Gastrocnemius medialis (tissue), 4 donors: Measurements from ENCODE around the gene HPCAL4.

Source experiments
- POLR2A ChIP-seq, 2 donors: fragments of 450-650 bp; IDR thresholded peaks; one replicate each; pipeline ENCODE4 v1.6.1; 2017; ENCODE audit warnings: antibody characterized with exemption in 2 of 2, mild to moderate bottlenecking in 2 of 2, moderate library complexity in 2 of 2
- TF ChIP-seq, protein P1 (sequence below), 5 experiments: fragments of 450-650 bp in 3 of 5; fragments of 200-600 bp in 2 of 5; sonication (generic) in 2 of 5; IDR thresholded peaks in 4 of 5; conservative IDR thresholded peaks in 1 of 5; 1 replicate in 4 of 5; 2 replicates in 1 of 5; pipeline ENCODE4 v1.5.1; 2016 to 2019; ENCODE audit warnings: antibody characterized with exemption in 5 of 5, mild to moderate bottlenecking in 3 of 5, moderate library complexity in 3 of 5

DNA sequence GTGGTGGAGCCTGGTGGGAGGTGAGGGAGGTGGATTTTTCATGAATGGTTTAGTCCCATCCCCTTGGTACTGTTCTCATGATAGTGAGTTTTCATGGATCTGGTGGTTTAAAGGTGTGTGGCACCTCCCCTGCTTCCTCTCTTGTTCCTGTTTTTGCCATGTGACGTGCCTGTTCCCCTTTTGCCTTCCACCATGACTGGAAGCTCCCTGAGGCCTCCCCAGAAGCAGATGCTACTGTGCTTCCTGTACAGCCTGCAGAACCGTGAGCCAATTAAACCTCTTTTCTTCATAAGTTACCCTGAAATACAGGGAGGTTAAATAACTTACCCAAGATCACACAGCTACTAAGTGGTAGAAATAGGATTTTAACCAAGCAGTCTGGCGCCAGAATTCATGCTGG is 47.5 kb downstream of the HPCAL4 start:
- TF ChIP-seq, protein P1, sequence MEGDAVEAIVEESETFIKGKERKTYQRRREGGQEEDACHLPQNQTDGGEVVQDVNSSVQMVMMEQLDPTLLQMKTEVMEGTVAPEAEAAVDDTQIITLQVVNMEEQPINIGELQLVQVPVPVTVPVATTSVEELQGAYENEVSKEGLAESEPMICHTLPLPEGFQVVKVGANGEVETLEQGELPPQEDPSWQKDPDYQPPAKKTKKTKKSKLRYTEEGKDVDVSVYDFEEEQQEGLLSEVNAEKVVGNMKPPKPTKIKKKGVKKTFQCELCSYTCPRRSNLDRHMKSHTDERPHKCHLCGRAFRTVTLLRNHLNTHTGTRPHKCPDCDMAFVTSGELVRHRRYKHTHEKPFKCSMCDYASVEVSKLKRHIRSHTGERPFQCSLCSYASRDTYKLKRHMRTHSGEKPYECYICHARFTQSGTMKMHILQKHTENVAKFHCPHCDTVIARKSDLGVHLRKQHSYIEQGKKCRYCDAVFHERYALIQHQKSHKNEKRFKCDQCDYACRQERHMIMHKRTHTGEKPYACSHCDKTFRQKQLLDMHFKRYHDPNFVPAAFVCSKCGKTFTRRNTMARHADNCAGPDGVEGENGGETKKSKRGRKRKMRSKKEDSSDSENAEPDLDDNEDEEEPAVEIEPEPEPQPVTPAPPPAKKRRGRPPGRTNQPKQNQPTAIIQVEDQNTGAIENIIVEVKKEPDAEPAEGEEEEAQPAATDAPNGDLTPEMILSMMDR (IDR thresholded peaks at IDR 0.05 in 4 of 5, conservative IDR thresholded peaks at IDR 0.05 in 1 of 5) = no peak
- TF ChIP-seq POLR2A (IDR thresholded peaks at IDR 0.05) = no peak
